ENCODE measurements around the gene ASRGL1. TPM values are rescaled to one million over a fixed set of nuclear protein-coding genes. Genes with fewer than 3 reads are reported as not detected.
A peak's percentile ranks its signal among the peaks of the same experiment; 100 is the strongest.

The ASRGL1 gene
- total RNA-seq, 4 donors from 2014 or later = 0.38 to 12.6 (median 2.8) TPM

DNA sequence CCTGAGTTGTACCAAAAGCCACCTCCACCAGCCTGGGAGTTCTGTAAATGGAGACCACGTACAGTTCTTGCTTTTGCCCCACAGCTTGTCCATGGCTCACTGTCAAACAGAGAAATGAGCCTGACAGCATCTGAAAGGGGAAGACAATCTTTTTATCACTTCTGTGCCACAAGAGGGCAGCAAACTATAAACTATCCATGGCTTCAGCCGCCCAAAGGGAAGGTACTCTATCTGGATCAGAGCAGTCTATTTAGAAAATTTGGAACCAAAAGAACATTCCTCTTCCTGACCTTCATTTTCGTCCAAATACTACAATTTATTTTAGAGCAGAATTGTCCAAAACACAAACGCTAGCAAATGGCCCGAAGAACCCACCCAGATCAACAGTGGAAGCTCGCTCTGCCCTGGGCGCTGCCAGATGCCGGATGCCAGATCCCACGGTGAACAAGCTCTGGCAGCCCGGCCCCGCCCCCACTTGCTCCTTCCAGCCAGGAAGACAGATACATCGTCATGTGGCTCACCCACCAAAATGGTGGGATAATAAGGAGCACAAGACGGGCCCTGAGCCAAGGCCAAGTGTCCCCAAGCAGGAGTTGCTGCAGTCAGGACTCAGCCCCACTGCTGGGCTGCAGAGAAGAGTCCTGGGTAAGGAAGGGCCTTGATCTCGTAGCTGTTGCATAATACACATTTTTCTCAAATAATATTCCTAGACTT lies 57.7 kb downstream of the ASRGL1 start:
- H3K4me3 ChIP-seq (ENCODE audit: low read depth, poor library complexity, severe bottlenecking) = no peak overlapping the region

DNA sequence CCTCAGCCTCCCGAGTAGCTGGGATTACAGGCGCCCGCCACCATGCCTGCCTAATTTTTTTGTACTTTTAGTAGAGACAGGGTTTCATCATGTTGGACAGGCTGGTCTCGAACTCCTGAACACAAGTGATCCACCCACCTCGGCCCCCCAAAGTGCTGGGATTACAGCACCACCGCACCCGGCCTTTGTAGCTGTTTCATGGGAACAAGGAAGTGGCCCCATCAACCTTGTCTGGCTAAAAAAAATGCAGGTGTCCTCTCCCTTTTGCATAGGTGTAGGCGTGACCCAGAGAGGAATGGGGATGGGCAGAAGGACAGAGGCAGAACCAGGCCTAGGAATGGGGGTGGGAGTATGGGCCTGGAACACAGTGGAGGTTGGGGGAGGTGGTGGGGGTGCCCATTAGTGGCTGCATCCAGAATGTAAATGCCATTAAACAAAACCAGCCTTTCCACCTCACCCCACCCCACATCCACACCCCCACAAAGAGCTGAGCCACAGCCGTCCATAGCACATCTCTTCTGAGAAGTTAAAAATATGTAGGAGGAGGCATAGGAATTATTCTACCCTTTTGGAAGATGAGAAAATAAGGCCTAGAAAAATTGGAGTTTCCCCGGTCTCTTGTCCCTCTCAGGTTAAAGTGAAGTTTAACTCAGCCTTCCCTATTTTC lies 58.8 kb downstream of the ASRGL1 start:
- intact Hi-C loops (cut with DNase I; ENCODE audit: low total_unique reads) = loop anchor here (5.0 kb wide), 1 partner anchor 146 kb away; no protein-coding TSS in a partner anchor
- 86% methylated on average over 10 of the region's 10 CpGs for WGBS, 2 donors
- no peak overlapping the region for H3K4me3 ChIP-seq (ENCODE audit: low read depth, poor library complexity, severe bottlenecking)
- DNase-seq (ENCODE audit: low spot score in 2 of 2) = no peak
- TF ChIP-seq, protein P1, sequence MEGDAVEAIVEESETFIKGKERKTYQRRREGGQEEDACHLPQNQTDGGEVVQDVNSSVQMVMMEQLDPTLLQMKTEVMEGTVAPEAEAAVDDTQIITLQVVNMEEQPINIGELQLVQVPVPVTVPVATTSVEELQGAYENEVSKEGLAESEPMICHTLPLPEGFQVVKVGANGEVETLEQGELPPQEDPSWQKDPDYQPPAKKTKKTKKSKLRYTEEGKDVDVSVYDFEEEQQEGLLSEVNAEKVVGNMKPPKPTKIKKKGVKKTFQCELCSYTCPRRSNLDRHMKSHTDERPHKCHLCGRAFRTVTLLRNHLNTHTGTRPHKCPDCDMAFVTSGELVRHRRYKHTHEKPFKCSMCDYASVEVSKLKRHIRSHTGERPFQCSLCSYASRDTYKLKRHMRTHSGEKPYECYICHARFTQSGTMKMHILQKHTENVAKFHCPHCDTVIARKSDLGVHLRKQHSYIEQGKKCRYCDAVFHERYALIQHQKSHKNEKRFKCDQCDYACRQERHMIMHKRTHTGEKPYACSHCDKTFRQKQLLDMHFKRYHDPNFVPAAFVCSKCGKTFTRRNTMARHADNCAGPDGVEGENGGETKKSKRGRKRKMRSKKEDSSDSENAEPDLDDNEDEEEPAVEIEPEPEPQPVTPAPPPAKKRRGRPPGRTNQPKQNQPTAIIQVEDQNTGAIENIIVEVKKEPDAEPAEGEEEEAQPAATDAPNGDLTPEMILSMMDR (IDR thresholded peaks at IDR 0.05) = no peak
- no peak for TF ChIP-seq POLR2A (IDR thresholded peaks at IDR 0.05)

More for the DNA sequence above, 57.7 kb downstream of the ASRGL1 start:
- DNase-seq (ENCODE audit: low spot score in 2 of 2) = peak; percentile 87 to 96
- 5 to 17% methylated on average over 14 of the region's 14 CpGs for WGBS, 2 donors
- no peak for TF ChIP-seq POLR2A (IDR thresholded peaks at IDR 0.05)
- TF ChIP-seq, protein P1 (IDR thresholded peaks at IDR 0.05) = peak in 1 of 3 donors; percentile 65
- intact Hi-C loops (cut with DNase I; ENCODE audit: low total_unique reads) = loop anchor here (5.0 kb wide), 1 partner anchor 147 kb away; no protein-coding TSS in a partner anchor

DNA sequence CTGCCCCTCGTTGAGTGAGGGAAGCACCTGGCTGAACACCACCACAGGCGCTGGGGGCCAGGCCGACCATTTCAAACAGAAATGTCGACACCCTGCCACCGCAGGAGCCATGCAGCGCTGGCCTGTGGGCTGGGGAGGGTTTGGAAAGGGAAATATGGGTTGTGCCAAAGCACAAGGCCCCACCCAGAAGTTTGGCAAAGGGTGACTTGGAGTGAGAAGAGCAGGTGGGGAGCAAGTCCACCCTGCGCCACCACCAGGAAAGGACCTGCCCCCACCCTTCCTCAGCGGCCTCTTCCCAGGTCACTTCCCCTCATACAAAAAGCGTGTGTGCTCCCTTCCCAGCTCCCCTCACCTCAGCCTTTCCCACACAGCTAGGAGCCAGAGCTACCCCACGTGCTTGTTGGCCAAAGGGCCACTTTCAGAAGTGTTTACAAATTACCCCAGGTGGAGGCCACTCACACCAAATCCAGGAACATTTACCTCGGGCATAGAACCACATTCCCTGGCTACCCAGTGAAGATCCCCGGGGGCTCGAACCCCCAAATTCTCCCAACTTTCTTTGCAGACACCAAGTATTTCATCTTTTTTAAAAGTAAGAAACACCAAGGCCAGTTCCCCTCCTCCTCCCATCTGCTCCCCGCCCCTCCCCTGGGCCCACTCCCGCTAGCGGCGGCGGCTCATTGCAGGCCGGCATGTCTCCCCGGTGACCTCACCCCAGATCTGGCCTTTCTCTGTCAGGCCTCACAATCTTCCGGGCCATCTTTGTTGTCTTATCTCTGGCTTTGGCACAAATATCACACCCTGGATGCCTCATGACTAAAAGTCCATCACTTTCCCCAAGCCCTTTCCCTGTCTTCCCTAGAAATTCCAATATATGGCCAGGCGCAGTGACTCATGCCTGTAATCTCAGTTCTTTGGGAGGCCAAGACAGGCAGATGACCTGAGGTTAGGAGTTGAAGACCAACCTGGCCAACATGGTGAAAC lies 61.1 kb downstream of the ASRGL1 start:
- WGBS, 2 donors = 33 to 36% methylated on average over 20 to 22 of the region's 22 CpGs
- TF ChIP-seq, protein P1 (IDR thresholded peaks at IDR 0.05) = no peak
- TF ChIP-seq POLR2A (IDR thresholded peaks at IDR 0.05) = no peak
- H3K4me3 ChIP-seq (ENCODE audit: low read depth, poor library complexity, severe bottlenecking) = no peak overlapping the region
- intact Hi-C loops (cut with DNase I; ENCODE audit: low total_unique reads) = loop anchor here (5.0 kb wide), 1 partner anchor 144 kb away; no protein-coding TSS in a partner anchor
- DNase-seq (ENCODE audit: low spot score in 2 of 2) = peak in 1 of 2 donors; percentile 88

DNA sequence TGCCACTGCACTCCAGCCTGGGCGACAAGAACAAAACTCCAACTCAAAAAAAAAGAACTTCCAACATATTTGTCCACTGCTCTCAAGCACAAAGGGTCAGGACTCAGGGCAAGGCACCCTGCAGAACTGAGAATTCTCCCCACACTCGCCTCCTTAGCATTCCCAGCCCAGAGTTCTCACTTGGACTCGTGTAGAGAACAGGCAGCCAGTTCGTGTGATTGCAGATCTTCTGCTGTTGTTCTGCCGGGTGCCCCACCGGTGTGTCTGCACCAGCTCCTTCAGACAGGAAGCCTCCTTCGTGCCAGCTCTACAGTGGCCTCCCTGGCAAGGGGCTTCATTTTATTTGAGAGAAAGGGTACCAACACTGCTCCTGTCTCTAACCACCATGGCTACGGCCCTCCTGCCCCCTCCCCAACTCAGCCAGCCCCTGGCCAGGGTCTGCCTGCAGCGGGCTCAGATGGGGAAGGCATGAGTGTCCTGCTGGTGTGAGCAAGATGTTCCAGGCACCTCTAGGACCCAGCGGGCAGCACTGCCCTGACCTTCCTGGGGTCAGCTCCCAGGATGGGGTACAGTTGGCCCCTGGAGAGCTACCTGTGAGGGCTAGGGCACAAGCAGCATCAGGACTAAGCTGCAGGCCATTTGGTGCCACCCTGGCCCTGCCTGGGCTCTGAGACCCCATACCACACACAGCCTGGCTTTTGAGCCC lies 62.1 kb downstream of the ASRGL1 start:
- no peak overlapping the region for H3K4me3 ChIP-seq (ENCODE audit: low read depth, poor library complexity, severe bottlenecking)
- DNase-seq (ENCODE audit: low spot score in 2 of 2) = no peak
- intact Hi-C loops (cut with DNase I; ENCODE audit: low total_unique reads) = loop anchor here (5.0 kb wide), 1 partner anchor 143 kb away; no protein-coding TSS in a partner anchor
- TF ChIP-seq POLR2A (IDR thresholded peaks at IDR 0.05) = no peak
- TF ChIP-seq, protein P1 (IDR thresholded peaks at IDR 0.05) = no peak
- WGBS, 2 donors = 31 to 40% methylated on average over 10 of the region's 10 CpGs

DNA sequence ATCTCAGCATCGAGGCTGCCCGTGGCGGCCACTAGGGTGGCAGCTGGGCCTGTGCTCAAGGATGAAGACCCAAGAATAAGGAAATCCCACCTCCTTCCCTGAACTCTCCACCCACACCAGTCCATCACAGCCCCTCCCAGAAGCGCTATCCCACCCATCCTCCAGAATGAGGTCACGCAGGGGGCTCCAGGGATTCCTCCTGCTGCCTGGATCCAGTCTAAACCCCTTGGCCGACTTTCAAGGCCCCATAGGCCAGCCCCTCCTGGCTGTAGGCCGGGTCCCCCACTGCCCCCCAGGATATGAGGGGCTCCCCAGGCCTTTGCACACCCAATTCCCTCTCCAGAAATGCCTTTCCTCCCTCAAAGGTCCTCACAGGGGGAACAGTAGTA lies 62.6 kb downstream of the ASRGL1 start:
- DNase-seq (ENCODE audit: low spot score in 2 of 2) = no peak
- 51 to 69% methylated on average over 4 to 7 of the region's 7 CpGs for WGBS, 2 donors
- no peak for TF ChIP-seq POLR2A (IDR thresholded peaks at IDR 0.05)
- intact Hi-C loops (cut with DNase I; ENCODE audit: low total_unique reads) = loop anchor here (5.0 kb wide), 1 partner anchor 142 kb away; no protein-coding TSS in a partner anchor
- no peak overlapping the region for H3K4me3 ChIP-seq (ENCODE audit: low read depth, poor library complexity, severe bottlenecking)
